ENCODE measurements around the gene SFXN5.

SFXN5 gene

GRCh38 chr2:72994991-72995380 is 76.5 kb downstream of the SFXN5 start:
- DNase-seq (ENCODE audit: extremely low read depth, insufficient read length): no peak
- no peak for TF ChIP-seq CTCF (IDR thresholded peaks at IDR 0.05; ENCODE audit: insufficient read depth, low read length, poor library complexity, severe bottlenecking)
- H3K27me3 ChIP-seq (replicated peaks; ENCODE audit: control insufficient read depth, insufficient read depth, low read length): no peaks in the 10 kb centered on the region

GRCh38 chr2:72994282-72994990 is 77.1 kb downstream of the SFXN5 start:
- Histone ChIP-seq H3K4me3 (replicated peaks; ENCODE audit: low read depth, low read length) (no peak overlapping the region), H3K27me3 (replicated peaks; ENCODE audit: control insufficient read depth, insufficient read depth, low read length) (no peaks in the 10 kb centered on the region), H3K36me3 (ENCODE audit: control insufficient read depth, insufficient read depth, low read length) (no peaks in the 10 kb centered on the region)
- no peak for DNase-seq (ENCODE audit: extremely low read depth, insufficient read length)
- TF ChIP-seq CTCF (IDR thresholded peaks at IDR 0.05; ENCODE audit: insufficient read depth, low read length, poor library complexity, severe bottlenecking): no peak

More at GRCh38 chr2:72994991-72995380, 76.5 kb downstream of the SFXN5 start:
- no peak overlapping the region for H3K4me3 ChIP-seq (replicated peaks; ENCODE audit: low read depth, low read length)
- H3K36me3 ChIP-seq (ENCODE audit: control insufficient read depth, insufficient read depth, low read length): no peaks in the 10 kb centered on the region

- no peak for TF ChIP-seq CTCF (IDR thresholded peaks at IDR 0.05; ENCODE audit: insufficient read depth, low read length, poor library complexity, severe bottlenecking)
- H3K27me3 ChIP-seq (replicated peaks; ENCODE audit: control insufficient read depth, insufficient read depth, low read length): no peaks in the 10 kb centered on the region
- no peak for DNase-seq (ENCODE audit: extremely low read depth, insufficient read length)
- no peaks in the 10 kb centered on the region for H3K36me3 ChIP-seq (ENCODE audit: control insufficient read depth, insufficient read depth, low read length)
- H3K4me3 ChIP-seq (replicated peaks; ENCODE audit: low read depth, low read length): no peak overlapping the region
Observed at GRCh38 chr2:72993933-72994280, 77.6 kb downstream of the SFXN5 start.

GRCh38 chr2:72993147-72993932 is 78.2 kb downstream of the SFXN5 start:
- peak; percentile 73 for TF ChIP-seq CTCF (IDR thresholded peaks at IDR 0.05; ENCODE audit: insufficient read depth, low read length, poor library complexity, severe bottlenecking)
- no peak overlapping the region for H3K4me3 ChIP-seq (replicated peaks; ENCODE audit: low read depth, low read length)
- no peaks in the 10 kb centered on the region for H3K27me3 ChIP-seq (replicated peaks; ENCODE audit: control insufficient read depth, insufficient read depth, low read length)
- DNase-seq (ENCODE audit: extremely low read depth, insufficient read length): peak; percentile 26
- H3K36me3 ChIP-seq (ENCODE audit: control insufficient read depth, insufficient read depth, low read length): no peaks in the 10 kb centered on the region

- no peak for TF ChIP-seq CTCF (IDR thresholded peaks at IDR 0.05; ENCODE audit: insufficient read depth, low read length, poor library complexity, severe bottlenecking)
- Histone ChIP-seq H3K27me3 (replicated peaks; ENCODE audit: control insufficient read depth, insufficient read depth, low read length) (no peaks in the 10 kb centered on the region), H3K36me3 (ENCODE audit: control insufficient read depth, insufficient read depth, low read length) (no peaks in the 10 kb centered on the region), H3K4me3 (replicated peaks; ENCODE audit: low read depth, low read length) (no peak overlapping the region)
- no peak for DNase-seq (ENCODE audit: extremely low read depth, insufficient read length)
Observed at GRCh38 chr2:72992734-72993102, 78.8 kb downstream of the SFXN5 start.

All from GM06990 (cell line).